22Rv1 (cell line): ENCODE measurements around the gene FANCM.
"Not testable (repeated sequence)": the region's sequence is repeated elsewhere in the genome, so short reads cannot be mapped to it uniquely, and the experiment has no call there.

Experiments
- H3K27ac ChIP-seq: fragments of 450-650 bp; 2 replicates; pipeline ENCODE4 v1.5.1; 2017
- CTCF ChIP-seq: fragments of 450-650 bp; IDR thresholded peaks from 2 replicates; pipeline ENCODE4 v1.5.1; 2017; ENCODE audit warnings: mild to moderate bottlenecking
- ZFX ChIP-seq: fragments of 450-650 bp; IDR thresholded peaks from 2 replicates; pipeline ENCODE4 v1.6.1; 2017; ENCODE audit warnings: antibody characterized with exemption, borderline replicate concordance

Gene FANCM

GRCh38 chr14:45204241-45204640, 68.5 kb downstream of the FANCM start:
- no peak overlapping the region for H3K27ac ChIP-seq
- TF ChIP-seq CTCF (no peak), ZFX (no peak)

- no peak overlapping the region for H3K27ac ChIP-seq
- TF ChIP-seq CTCF (no peak), ZFX (no peak)
Observed at GRCh38 chr14:45210159-45210558, 74.4 kb downstream of the FANCM start.

GRCh38 chr14:45211295-45211694, 75.6 kb downstream of the FANCM start:
- no peak overlapping the region for H3K27ac ChIP-seq

GRCh38 chr14:45212231-45212630, 76.5 kb downstream of the FANCM start:
- no peak for TF ChIP-seq ZFX
- TF ChIP-seq CTCF: no peak
- no peak overlapping the region; the same call in 1 of the 2 replicates for H3K27ac ChIP-seq

More at GRCh38 chr14:45211295-45211694, 75.6 kb downstream of the FANCM start:
- TF ChIP-seq ZFX (no peak), CTCF (no peak)

- not testable (repeated sequence) for H3K27ac ChIP-seq
Observed at GRCh38 chr14:45213716-45214115, 78.0 kb downstream of the FANCM start.

GRCh38 chr14:45214341-45214740, 78.6 kb downstream of the FANCM start:
- H3K27ac ChIP-seq: not testable (repeated sequence)

- H3K27ac ChIP-seq: no peak overlapping the region
- TF ChIP-seq CTCF: no peak
- TF ChIP-seq ZFX: no peak
Observed at GRCh38 chr14:45222485-45223262, 86.9 kb downstream of the FANCM start.

GRCh38 chr14:45227566-45227965, 91.8 kb downstream of the FANCM start:
- TF ChIP-seq ZFX: no peak
- no peak for TF ChIP-seq CTCF

More at GRCh38 chr14:45227566-45227965, 91.8 kb downstream of the FANCM start:
- H3K27ac ChIP-seq: no peak overlapping the region
